Psoas muscle (tissue), 8 donors: ENCODE results near the gene OR5AN1. TPM values are rescaled to one million over a fixed set of nuclear protein-coding genes. Genes with fewer than 3 reads are reported as not detected.

Source experiments
- ATAC-seq, 4 donors: fragments of 200-7000 bp; cut with Tn5 transposase; one replicate each; pipeline ENCODE4 v1.9.1; 2020; ENCODE audit warnings: moderate library complexity in 3 of 4, mild to moderate bottlenecking in 2 of 4
- DNase-seq, 2 donors: peaks; one replicate each; pipeline ENCODE4 v3.0.0-alpha.2; 2020
- H3K27ac ChIP-seq: fragments of 200-600 bp; one replicate; pipeline ENCODE4 v1.8.0; 2022
- H3K27me3 ChIP-seq, 3 donors: fragments of 200-600 bp in 1 of 3; one replicate each; pipeline versions ENCODE4 v1.6.1 to v1.8.0; 2013 to 2022; ENCODE audit warnings: low read length in 2 of 3, mild to moderate bottlenecking in 2 of 3, moderate library complexity in 1 of 3; ENCODE audit not compliant: insufficient read depth in 3 of 3
- H3K36me3 ChIP-seq, 2 donors: fragments of 200-600 bp in 1 of 2; one replicate each; pipeline versions ENCODE4 v1.6.1 to v1.8.0; 2013 to 2022; ENCODE audit warnings: low read depth in 1 of 2, mild to moderate bottlenecking in 1 of 2, moderate library complexity in 1 of 2; ENCODE audit not compliant: insufficient read depth in 1 of 2
- H3K4me1 ChIP-seq: fragments of 200-600 bp; one replicate; pipeline ENCODE4 v1.8.0; 2022
- H3K4me3 ChIP-seq: fragments of 200-600 bp; one replicate; pipeline ENCODE4 v1.8.0; 2022; ENCODE audit warnings: mild to moderate bottlenecking
- H3K9me3 ChIP-seq: fragments of 200-600 bp; one replicate; pipeline ENCODE4 v1.8.0; 2022
- WGBS, 3 donors: extraction: QIAGEN DNeasy Blood & Tissue Kit; methylation state at CpG; one replicate each; pipeline versions ENCODE4 v1.1.6 to v1.1.7; 2013; 5-methylcytosine and 5-hydroxymethylcytosine counted together
- intact Hi-C, 2 donors: fragments of 100-400 bp; cut with DNase I; formaldehyde crosslinking; loops; one replicate each; pipeline versions ENCODE4 v1.11.0 to v1.14.2; 2022
- polyA plus RNA-seq, 3 donors: library from polyadenylated mRNA; stranded (reverse); fragments of 200-250 nt; gene quantifications; one replicate each; pipeline ENCODE4 v1.2.3, GENCODE V29; 2013
- total RNA-seq, 4 donors: library from RNA; stranded (reverse); fragmentation: NEBNext Ultra II Directional in 2 of 4; extraction: Animal tissue kit (Norgen Biotek cat#: 25700) in 2 of 4; gene quantifications; one replicate each; pipeline versions ENCODE4 v1.2.1 to v1.2.4, GENCODE V29; 2021 to 2023
- TF ChIP-seq, protein P1 (sequence below): fragments of 200-600 bp; IDR thresholded peaks from one replicate; pipeline ENCODE4 v1.8.0; 2022; ENCODE audit warnings: antibody characterized with exemption
- donor health status: healthy with polysubstance abuse.
- donor health status: DM: no; HTN: no; CAD: no; lungs with moderate emphysema.
- donor health status: Bipolar disorder and iron deficiency.
- donor health status: healthy.
- donor health status: DM: yes; HTN: yes; CAD: no.
- donor health status: DM: no; HTN: no; CAD: no.
- donor health status: DM: no; HTN: no; CAD: no.
- donor health status: DM: yes; HTN: yes; CAD: no.

Gene OR5AN1
- total and polyA plus RNA-seq, 7 donors: not detected

DNA sequence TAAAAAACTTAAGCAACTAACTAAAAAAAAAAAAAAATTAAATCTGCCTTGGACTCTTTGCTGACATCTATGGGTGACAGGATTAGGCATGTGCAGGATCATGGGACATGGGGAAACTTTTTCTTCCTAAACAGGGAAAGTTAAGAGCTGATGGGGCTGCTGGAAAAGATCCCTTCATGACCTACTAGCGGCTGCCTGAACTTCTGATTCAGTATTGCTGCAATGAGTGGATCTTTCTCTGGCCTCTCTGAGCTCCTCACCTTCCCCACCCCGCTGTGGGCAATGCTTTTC, 42.5 kb downstream of the OR5AN1 start:
- DNase-seq (no peak), ATAC-seq (no peak)
- intact Hi-C loops: no loop called here
- Histone ChIP-seq H3K27me3 (no peaks in the 10 kb centered on the region), H3K4me3 (no peak overlapping the region), H3K36me3 (no peaks in the 10 kb centered on the region), H3K4me1 (no peaks in the 10 kb centered on the region), H3K27ac (no peak overlapping the region), H3K9me3 (no peaks in the 10 kb centered on the region)
- TF ChIP-seq, protein P1, sequence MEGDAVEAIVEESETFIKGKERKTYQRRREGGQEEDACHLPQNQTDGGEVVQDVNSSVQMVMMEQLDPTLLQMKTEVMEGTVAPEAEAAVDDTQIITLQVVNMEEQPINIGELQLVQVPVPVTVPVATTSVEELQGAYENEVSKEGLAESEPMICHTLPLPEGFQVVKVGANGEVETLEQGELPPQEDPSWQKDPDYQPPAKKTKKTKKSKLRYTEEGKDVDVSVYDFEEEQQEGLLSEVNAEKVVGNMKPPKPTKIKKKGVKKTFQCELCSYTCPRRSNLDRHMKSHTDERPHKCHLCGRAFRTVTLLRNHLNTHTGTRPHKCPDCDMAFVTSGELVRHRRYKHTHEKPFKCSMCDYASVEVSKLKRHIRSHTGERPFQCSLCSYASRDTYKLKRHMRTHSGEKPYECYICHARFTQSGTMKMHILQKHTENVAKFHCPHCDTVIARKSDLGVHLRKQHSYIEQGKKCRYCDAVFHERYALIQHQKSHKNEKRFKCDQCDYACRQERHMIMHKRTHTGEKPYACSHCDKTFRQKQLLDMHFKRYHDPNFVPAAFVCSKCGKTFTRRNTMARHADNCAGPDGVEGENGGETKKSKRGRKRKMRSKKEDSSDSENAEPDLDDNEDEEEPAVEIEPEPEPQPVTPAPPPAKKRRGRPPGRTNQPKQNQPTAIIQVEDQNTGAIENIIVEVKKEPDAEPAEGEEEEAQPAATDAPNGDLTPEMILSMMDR: no peak
- WGBS, 3 donors: 38 to 43% (median 42%) methylated on average over 2 of the region's 2 CpGs

DNA sequence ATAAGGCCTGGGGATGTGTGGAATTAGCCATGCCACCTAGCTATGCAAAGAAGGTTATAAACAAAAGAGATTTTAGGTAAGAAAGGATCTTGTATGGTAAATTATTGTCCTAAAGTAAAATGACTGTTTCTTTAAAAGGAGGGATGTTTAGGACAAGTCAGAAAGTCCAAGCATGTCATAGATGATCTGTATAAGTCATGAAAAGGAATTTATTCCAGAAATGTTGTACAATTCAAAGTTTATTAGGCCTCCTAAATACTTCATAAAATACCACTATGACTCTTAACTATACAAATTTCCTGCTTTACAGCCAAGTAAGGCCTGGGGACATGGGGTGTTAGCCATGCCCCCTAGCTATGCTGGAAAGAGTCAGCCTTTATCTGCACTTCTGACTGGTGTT, 44.9 kb downstream of the OR5AN1 start:
- DNase-seq (no peak), ATAC-seq (no peak)
- no peaks in the 10 kb centered on the region for H3K27me3 ChIP-seq
- H3K4me1 ChIP-seq: no peaks in the 10 kb centered on the region
- intact Hi-C loops: no loop called here
- H3K27ac ChIP-seq: no peak overlapping the region
- H3K4me3 ChIP-seq: no peak overlapping the region
- H3K9me3 ChIP-seq: no peaks in the 10 kb centered on the region
- H3K36me3 ChIP-seq: no peaks in the 10 kb centered on the region
- TF ChIP-seq, protein P1: no peak

DNA sequence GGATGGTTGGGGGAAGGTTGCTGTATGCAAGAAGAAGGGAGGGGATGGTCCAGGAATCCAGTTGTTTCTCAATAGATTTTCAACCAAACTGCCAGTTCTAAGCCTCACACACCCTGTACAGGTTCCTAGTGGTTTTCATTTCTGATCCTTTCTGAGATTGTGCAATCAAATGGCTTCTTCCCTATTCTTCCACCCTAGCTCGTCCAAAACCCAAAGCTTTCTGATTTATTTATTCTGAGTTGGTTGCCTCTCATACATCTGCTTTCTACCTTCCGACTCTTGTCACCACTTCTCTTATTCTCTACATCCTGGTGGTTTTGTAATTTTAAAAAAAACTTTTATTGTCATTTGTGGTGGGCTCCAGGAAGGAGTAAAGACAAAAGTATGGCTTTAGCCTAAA, 55.0 kb downstream of the OR5AN1 start:
- Histone ChIP-seq H3K4me1 (no peaks in the 10 kb centered on the region), H3K27ac (no peak overlapping the region), H3K36me3 (no peaks in the 10 kb centered on the region), H3K9me3 (no peaks in the 10 kb centered on the region), H3K4me3 (no peak overlapping the region), H3K27me3 (no peaks in the 10 kb centered on the region)
- DNase-seq (no peak), ATAC-seq (no peak)
- TF ChIP-seq, protein P1: no peak
- intact Hi-C loops: no loop called here
- WGBS, 3 donors: 60 to 78% (median 66%) methylated on average over 2 of the region's 2 CpGs

DNA sequence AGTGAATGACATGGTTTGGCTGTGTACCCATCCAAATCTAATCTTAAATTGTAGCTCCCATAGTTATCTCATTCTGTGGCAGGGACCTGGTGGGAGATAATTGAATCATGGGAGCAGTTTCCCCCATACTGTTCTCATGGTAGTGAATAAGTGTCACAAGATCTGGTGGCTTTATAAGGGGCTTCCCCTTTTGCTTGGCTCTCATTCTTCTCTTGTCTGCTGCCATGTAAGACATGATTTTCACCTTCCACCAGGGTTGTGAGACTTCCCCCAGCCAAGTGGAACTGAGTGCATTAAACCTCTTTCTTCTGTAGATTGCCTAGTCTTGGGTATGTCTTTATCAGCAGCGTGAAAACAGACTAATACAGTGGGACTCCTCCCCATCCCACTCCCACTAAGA, 56.4 kb downstream of the OR5AN1 start:
- ATAC-seq (no peak), DNase-seq (no peak)
- TF ChIP-seq, protein P1: no peak
- no peaks in the 10 kb centered on the region for H3K36me3 ChIP-seq
- intact Hi-C loops: no loop called here
- H3K27me3 ChIP-seq: no peaks in the 10 kb centered on the region
- H3K4me1 ChIP-seq: no peaks in the 10 kb centered on the region
- H3K27ac ChIP-seq: no peak overlapping the region
- no peak overlapping the region for H3K4me3 ChIP-seq
- H3K9me3 ChIP-seq: no peaks in the 10 kb centered on the region
- WGBS, 3 donors: 69 to 75% (median 72%) methylated on average over 1 of the region's 1 CpG

DNA sequence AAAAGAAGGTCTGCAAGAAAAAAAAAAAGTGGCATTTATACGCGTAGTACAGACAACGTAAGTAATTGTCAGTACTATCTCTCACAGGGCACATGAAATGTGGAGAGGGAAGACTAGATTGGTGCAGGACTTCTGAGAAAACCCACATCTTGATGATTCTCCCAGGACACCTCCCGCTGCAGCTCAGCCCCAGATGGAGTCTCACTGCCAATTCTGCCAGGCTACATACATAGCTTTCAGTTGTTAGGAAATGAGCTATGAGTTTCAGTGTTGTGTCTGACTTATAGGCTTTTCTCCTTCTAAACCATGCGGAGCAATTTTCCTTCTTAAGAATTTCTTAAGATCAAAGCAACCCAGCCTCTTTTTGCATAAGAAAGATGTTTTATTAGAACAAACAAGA, 57.9 kb downstream of the OR5AN1 start:
- WGBS, 3 donors: 78 to 88% (median 82%) methylated on average over 5 of the region's 5 CpGs
- Histone ChIP-seq H3K36me3 (no peaks in the 10 kb centered on the region), H3K4me3 (no peak overlapping the region), H3K9me3 (no peaks in the 10 kb centered on the region), H3K4me1 (no peaks in the 10 kb centered on the region), H3K27ac (no peak overlapping the region), H3K27me3 (no peaks in the 10 kb centered on the region)
- no peak for ATAC-seq
- TF ChIP-seq, protein P1: no peak
- DNase-seq: no peak
- intact Hi-C loops: no loop called here
